Measurements from ENCODE around the gene ABHD6. TPM values are rescaled to one million over a fixed set of nuclear protein-coding genes. Genes with fewer than 3 reads are reported as not detected.
A peak's percentile ranks its signal among the peaks of the same experiment; 100 is the strongest.

ABHD6 gene, protein sequence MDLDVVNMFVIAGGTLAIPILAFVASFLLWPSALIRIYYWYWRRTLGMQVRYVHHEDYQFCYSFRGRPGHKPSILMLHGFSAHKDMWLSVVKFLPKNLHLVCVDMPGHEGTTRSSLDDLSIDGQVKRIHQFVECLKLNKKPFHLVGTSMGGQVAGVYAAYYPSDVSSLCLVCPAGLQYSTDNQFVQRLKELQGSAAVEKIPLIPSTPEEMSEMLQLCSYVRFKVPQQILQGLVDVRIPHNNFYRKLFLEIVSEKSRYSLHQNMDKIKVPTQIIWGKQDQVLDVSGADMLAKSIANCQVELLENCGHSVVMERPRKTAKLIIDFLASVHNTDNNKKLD
- 7.7 and 7.9 TPM in 2 replicates for total RNA-seq

DNA sequence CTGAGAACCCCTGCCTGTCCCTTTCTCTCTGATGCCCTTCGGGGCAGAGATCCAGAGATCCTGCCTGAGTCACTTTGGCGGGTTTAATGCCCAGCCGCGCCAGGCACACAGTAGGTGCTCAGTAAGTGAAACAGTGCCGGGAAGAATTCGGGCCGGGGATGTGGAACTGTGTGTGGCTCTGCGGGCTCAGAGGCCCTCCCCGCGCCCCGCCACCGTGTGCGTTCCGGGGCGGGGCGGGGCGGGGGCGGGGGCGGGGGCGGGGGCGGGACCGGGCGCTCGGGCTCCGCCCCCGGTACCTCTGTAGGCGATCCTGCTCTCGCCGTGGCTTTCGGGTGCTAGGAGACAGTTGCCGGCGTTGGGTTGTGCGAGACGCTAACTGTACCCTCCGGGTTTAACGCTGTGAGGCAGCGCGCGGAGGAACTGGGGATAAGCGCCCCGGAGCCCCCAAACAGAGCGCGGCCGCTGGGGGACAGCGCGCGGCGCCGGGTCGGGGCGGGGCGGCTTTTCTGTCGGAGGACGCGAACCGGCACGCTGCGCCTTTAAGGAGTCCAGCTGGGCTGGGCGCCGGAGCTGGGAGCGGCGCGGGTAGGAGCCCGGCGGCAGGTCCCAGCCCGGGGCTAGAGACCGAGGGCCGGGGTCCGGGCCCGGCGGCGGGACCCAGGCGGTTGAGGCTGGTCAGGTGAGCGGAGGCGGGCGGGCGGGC lies at the start of gene ABHD6:
TSS of gene ABHD6 (plus strand) at position 555 of the 703 bp plus-strand sequence. CDS start 18,795 bp downstream, outside the sequence.
- Histone ChIP-seq H3K36me3 (ENCODE audit: control insufficient read depth, insufficient read depth, low read length) (no peaks in the 10 kb centered on the region), H3K27me3 (ENCODE audit: control insufficient read depth, insufficient read depth, low read length) (no peaks in the 10 kb centered on the region), H3K4me3 (ENCODE audit: low read depth, low read length) (peak within 1 kb of the TSS; percentile 79)
- TF ChIP-seq, protein P1, sequence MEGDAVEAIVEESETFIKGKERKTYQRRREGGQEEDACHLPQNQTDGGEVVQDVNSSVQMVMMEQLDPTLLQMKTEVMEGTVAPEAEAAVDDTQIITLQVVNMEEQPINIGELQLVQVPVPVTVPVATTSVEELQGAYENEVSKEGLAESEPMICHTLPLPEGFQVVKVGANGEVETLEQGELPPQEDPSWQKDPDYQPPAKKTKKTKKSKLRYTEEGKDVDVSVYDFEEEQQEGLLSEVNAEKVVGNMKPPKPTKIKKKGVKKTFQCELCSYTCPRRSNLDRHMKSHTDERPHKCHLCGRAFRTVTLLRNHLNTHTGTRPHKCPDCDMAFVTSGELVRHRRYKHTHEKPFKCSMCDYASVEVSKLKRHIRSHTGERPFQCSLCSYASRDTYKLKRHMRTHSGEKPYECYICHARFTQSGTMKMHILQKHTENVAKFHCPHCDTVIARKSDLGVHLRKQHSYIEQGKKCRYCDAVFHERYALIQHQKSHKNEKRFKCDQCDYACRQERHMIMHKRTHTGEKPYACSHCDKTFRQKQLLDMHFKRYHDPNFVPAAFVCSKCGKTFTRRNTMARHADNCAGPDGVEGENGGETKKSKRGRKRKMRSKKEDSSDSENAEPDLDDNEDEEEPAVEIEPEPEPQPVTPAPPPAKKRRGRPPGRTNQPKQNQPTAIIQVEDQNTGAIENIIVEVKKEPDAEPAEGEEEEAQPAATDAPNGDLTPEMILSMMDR (IDR thresholded peaks at IDR 0.05; ENCODE audit: insufficient read depth, low read length, poor library complexity, severe bottlenecking) = no peak
- no peak for DNase-seq (ENCODE audit: low read depth)

DNA sequence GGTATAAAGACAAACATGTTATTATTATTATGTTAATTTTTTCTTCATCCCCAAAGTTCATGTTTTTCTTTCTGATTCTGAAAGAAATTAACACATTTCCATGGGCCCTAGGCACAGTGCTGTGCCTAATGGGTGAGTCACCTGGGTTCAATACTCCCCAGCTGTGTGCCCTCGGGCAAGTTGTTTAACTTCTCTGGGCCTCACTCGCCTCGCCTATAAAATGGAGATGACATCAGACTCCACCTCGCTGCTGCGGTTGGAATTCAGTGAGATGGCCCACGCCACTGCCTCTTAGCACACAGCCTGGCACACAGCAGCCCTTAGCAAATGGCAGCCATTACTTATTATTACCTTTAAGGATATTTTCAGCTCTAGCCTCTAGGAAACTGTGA lies 49.4 kb upstream of the ABHD6 start:
- DNase-seq (ENCODE audit: low read depth) = no peak
- no peaks in the 10 kb centered on the region for H3K36me3 ChIP-seq (ENCODE audit: control insufficient read depth, insufficient read depth, low read length)
- TF ChIP-seq, protein P1 (IDR thresholded peaks at IDR 0.05; ENCODE audit: insufficient read depth, low read length, poor library complexity, severe bottlenecking) = no peak
- no peaks in the 10 kb centered on the region for H3K27me3 ChIP-seq (ENCODE audit: control insufficient read depth, insufficient read depth, low read length)
- no peak overlapping the region for H3K4me3 ChIP-seq (ENCODE audit: low read depth, low read length)

DNA sequence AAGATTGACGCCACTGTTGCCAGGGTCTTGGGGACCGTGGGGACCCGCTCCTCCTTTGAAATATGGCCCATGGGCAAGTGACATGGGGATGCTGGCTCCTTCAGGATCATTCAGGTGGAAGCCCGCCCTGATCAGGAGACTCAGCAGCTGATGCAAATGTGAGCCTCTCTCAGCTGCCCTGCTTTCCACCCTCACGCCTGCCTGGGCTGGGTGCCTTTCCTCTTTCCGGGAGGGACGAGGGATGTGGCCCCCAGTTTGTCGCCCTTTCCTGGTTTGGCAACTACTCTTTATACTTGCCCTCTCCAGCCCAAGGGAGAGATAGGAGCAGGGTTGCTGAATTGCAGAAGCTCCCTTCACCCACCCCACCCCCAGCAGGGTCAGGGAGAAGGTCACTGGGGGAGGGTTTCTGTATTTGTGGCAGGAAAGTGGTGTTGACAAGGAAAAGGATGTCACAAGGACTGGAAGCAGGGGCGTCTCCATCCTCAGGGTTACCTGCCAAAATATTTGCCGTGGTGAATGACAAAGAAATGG lies 48.6 kb upstream of the ABHD6 start:
- TF ChIP-seq, protein P1 (IDR thresholded peaks at IDR 0.05; ENCODE audit: insufficient read depth, low read length, poor library complexity, severe bottlenecking) = no peak
- no peaks in the 10 kb centered on the region for H3K36me3 ChIP-seq (ENCODE audit: control insufficient read depth, insufficient read depth, low read length)

DNA sequence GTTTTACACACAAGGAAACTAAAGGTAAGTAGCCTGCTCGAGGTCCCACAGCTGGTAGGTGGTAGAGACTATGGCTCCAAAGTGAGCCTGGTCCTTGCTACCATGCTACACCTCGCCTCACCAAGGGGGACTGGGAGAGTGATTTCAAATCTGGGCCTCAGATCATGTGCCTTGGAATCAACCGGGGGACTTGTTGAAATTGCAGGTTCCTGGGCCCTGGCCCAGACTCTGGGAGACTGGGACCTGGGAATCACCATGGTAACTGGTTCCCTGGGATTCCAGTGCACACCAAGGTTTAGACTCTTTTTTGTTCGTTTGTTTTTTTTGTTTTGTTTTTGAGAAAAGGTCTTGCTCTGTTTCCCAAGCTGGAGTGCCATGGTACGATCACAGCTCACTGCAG lies 47.9 kb upstream of the ABHD6 start:
- H3K27me3 ChIP-seq (ENCODE audit: control insufficient read depth, insufficient read depth, low read length) = no peaks in the 10 kb centered on the region
- H3K4me3 ChIP-seq (ENCODE audit: low read depth, low read length) = no peak overlapping the region
- H3K36me3 ChIP-seq (ENCODE audit: control insufficient read depth, insufficient read depth, low read length) = no peaks in the 10 kb centered on the region
- TF ChIP-seq, protein P1 (IDR thresholded peaks at IDR 0.05; ENCODE audit: insufficient read depth, low read length, poor library complexity, severe bottlenecking) = no peak
- DNase-seq (ENCODE audit: low read depth) = no peak

More for the DNA sequence above, 48.6 kb upstream of the ABHD6 start:
- Histone ChIP-seq H3K4me3 (ENCODE audit: low read depth, low read length) (no peak overlapping the region), H3K27me3 (ENCODE audit: control insufficient read depth, insufficient read depth, low read length) (no peaks in the 10 kb centered on the region)
- DNase-seq (ENCODE audit: low read depth) = no peak

DNA sequence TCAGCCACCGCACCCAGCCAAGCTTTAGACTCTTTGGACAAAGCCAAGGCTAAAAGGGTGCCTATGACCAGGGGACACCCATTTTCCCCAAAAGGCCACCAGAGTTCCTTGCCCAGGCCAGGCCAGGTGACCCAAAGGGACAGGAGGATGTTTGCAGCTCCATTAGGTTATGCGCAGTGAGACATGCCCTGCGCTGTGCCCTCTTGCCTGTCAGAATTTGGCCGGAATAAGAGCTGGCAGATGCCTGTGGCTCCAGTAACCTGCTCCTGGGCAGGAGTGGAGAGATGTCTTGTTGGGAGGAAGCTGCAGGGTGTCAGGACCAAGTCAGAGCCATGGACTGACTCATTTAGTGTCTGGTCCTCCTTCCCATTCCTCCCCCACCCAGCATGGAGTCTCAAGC lies 47.3 kb upstream of the ABHD6 start:
- H3K36me3 ChIP-seq (ENCODE audit: control insufficient read depth, insufficient read depth, low read length) = no peaks in the 10 kb centered on the region
- H3K27me3 ChIP-seq (ENCODE audit: control insufficient read depth, insufficient read depth, low read length) = no peaks in the 10 kb centered on the region
- TF ChIP-seq, protein P1 (IDR thresholded peaks at IDR 0.05; ENCODE audit: insufficient read depth, low read length, poor library complexity, severe bottlenecking) = no peak
- no peak overlapping the region for H3K4me3 ChIP-seq (ENCODE audit: low read depth, low read length)
- no peak for DNase-seq (ENCODE audit: low read depth)
